OCI-LY1 (cell line): ENCODE data around the gene LBX1.

Experiments used
- H2AFZ ChIP-seq: fragments of 200-600 bp; sonication (generic), shearing (Covaris generic); 2 replicates; pipeline ENCODE4 v1.6.0; 2014; ENCODE audit warnings: antibody characterized with exemption, mild to moderate bottlenecking, low read length
- H3F3A ChIP-seq: fragments of 200-600 bp; sonication (generic), shearing (Covaris generic); 2 replicates; pipeline ENCODE4 v1.6.0; 2014; ENCODE audit warnings: mild to moderate bottlenecking, antibody characterized with exemption, low read length, moderate library complexity; ENCODE audit not compliant: insufficient read depth
- H3K27ac ChIP-seq: fragments of 200-600 bp; sonication (generic); 2 replicates; pipeline ENCODE4 v1.5.1; 2014; ENCODE audit warnings: low read length, mixed run types, mild to moderate bottlenecking, low read depth; ENCODE audit not compliant: poor library complexity, severe bottlenecking
- H3K27me3 ChIP-seq: fragments of 200-600 bp; sonication (generic); 2 replicates; pipeline ENCODE4 v1.6.0; 2014; ENCODE audit warnings: antibody characterized with exemption, mild to moderate bottlenecking, low read length, moderate library complexity; ENCODE audit not compliant: insufficient read depth
- H3K36me3 ChIP-seq: fragments of 200-600 bp; sonication (generic); 2 replicates; pipeline ENCODE4 v1.6.1; 2014; ENCODE audit warnings: mild to moderate bottlenecking, antibody characterized with exemption, low read length, moderate library complexity, mixed read lengths; ENCODE audit not compliant: insufficient read depth
- H3K4me1 ChIP-seq: fragments of 200-600 bp; sonication (generic); 2 replicates; pipeline ENCODE4 v1.5.1; 2014; ENCODE audit warnings: mild to moderate bottlenecking, low read length, moderate library complexity; ENCODE audit not compliant: insufficient read depth, severe bottlenecking
- H3K4me2 ChIP-seq: fragments of 200-600 bp; sonication (generic), shearing (Covaris generic); 2 replicates; pipeline ENCODE4 v1.6.1; 2014; ENCODE audit warnings: low read length
- H3K4me3 ChIP-seq: fragments of 200-600 bp; sonication (generic); 2 replicates; pipeline ENCODE4 v1.5.1; 2014; ENCODE audit warnings: low read length, low read depth, mild to moderate bottlenecking, mixed read lengths; ENCODE audit not compliant: poor library complexity, severe bottlenecking
- H3K79me2 ChIP-seq: fragments of 200-600 bp; shearing (Covaris generic); 2 replicates; pipeline ENCODE4 v1.6.1; 2016; ENCODE audit warnings: mixed run types, low read length, mixed read lengths; ENCODE audit not compliant: insufficient read depth
- H3K9ac ChIP-seq: fragments of 200-600 bp; sonication (generic), shearing (Covaris generic); 2 replicates; pipeline ENCODE4 v1.6.1; 2014; ENCODE audit warnings: mild to moderate bottlenecking, low read length, mixed read lengths
- H3K9me2 ChIP-seq: fragments of 200-600 bp; sonication (generic), shearing (Covaris generic); 2 replicates; pipeline ENCODE4 v1.6.1; 2014; ENCODE audit warnings: low read depth, mild to moderate bottlenecking, low read length, mixed read lengths
- H3K9me3 ChIP-seq: fragments of 200-600 bp; shearing (Covaris generic); 2 replicates; pipeline ENCODE4 v1.6.1; 2014; ENCODE audit warnings: low read length, mixed read lengths
- H4K20me1 ChIP-seq: fragments of 200-600 bp; sonication (generic), shearing (Covaris generic); 2 replicates; pipeline ENCODE4 v1.6.0; 2016; ENCODE audit warnings: mild to moderate bottlenecking, low read length; ENCODE audit not compliant: insufficient read depth
- EZH2 ChIP-seq: fragments of 200-600 bp; sonication (generic), shearing (Covaris generic); IDR thresholded peaks from 2 replicates; pipeline ENCODE4 v1.8.0; 2017; ENCODE audit warnings: borderline replicate concordance, mixed run types, mild to moderate bottlenecking, antibody characterized with exemption, low read length, moderate library complexity, mixed read lengths
- TF ChIP-seq, protein P1 (sequence below): fragments of 200-600 bp; sonication (generic), shearing (Covaris generic); IDR thresholded peaks from 2 replicates; pipeline ENCODE4 v1.5.1; 2017; ENCODE audit warnings: mild to moderate bottlenecking, antibody characterized with exemption, low read length, moderate library complexity, mixed read lengths

Gene LBX1

DNA sequence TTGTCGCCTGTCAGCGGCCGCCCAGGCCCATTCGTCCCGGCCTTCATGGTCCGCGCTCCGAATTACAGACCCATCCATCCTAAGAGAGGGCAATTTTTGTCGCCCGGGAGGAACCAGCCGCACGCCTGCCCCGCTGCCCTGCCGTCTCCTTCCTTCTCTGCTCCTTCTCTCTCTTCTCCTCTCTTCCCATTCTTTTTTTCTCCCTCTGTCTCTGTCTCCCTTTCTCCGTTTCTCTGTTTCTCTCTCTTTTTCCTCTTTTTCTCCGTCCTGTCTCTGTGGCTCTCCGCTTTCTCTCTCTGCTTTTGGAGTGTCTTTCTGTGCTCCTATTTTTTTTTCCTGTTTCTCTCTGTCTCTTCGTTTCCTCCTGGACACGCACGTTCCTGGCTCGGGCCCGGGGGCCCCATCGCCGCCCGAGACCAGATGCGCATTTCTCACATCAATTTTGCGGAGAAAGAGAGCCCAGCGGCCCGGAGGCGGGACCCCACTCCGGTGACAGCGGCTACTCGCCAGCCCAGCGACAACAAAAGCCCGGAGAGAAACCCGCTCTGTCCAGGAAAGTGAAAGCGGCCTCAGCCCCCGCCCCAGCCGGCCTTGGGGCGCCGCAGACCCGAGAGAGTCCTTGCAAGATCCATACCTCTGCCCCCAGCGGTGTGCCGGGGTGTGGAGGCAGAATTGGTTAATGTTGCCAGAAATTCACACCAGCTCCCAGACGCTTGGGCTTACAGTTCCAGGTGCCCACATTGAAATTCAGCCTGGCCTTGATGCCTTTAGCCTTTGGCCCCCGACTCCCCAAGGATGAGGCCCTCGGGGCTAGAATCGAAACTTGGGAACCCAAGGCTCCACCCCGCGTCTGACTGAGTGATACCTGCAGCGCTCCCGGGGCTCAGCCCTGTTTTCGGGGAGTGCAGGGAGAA, 4.1 kb downstream of the LBX1 start:
- Histone ChIP-seq H3K4me2 (no peak overlapping the region), H3K27me3 (no peaks in the 10 kb centered on the region), H3K4me1 (no peaks in the 10 kb centered on the region)

DNA sequence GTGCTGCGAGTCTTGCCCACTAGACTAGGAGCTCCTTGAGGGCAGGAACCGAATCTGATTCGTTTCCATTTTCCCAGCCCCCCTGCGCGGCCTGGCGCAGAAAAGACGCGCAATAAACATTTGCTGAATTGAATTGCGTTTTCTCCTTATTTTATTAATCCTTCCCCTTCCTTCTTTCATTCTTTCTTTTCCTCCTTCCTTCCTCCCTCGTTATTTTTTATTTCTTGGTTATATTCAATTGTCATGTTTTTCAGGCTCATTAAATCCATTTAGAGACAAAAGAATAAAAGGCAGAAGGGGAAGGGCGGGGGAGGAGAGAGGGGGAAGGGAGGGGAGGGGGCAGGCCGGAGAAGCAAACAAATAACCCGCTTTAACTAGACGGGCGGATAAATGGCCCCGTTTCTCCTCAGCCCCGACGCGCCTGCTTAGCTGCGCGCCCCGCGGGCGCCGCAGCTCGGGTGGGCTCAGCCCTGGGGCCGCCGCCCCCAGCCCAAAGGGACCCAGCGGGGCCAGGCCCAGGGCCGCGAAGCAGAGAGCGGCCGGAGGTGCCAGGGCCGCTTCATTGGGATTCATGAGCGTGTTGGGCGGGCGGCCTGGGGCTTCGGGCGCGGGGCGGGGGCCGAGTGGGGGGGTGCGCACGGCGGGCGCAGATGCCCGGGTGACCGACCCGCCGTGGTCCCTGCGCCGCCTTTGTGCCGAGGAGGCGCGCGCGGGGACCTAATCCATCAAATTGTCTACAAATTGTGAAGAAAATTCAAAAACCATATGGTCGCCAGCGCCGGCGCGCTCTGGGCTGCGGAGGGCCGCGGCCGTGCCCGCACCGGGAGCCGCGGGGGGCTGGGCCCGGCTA, 5.0 kb downstream of the LBX1 start:
- H3K4me3 ChIP-seq: no peak overlapping the region
- H3K4me2 ChIP-seq: no peak overlapping the region
- TF ChIP-seq, protein P1, sequence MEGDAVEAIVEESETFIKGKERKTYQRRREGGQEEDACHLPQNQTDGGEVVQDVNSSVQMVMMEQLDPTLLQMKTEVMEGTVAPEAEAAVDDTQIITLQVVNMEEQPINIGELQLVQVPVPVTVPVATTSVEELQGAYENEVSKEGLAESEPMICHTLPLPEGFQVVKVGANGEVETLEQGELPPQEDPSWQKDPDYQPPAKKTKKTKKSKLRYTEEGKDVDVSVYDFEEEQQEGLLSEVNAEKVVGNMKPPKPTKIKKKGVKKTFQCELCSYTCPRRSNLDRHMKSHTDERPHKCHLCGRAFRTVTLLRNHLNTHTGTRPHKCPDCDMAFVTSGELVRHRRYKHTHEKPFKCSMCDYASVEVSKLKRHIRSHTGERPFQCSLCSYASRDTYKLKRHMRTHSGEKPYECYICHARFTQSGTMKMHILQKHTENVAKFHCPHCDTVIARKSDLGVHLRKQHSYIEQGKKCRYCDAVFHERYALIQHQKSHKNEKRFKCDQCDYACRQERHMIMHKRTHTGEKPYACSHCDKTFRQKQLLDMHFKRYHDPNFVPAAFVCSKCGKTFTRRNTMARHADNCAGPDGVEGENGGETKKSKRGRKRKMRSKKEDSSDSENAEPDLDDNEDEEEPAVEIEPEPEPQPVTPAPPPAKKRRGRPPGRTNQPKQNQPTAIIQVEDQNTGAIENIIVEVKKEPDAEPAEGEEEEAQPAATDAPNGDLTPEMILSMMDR: no peak
- no peak for TF ChIP-seq EZH2

More for the DNA sequence above, 4.1 kb downstream of the LBX1 start:
- H3K27ac ChIP-seq: no peak overlapping the region
- no peaks in the 10 kb centered on the region for H3K9me2 ChIP-seq
- no peaks in the 10 kb centered on the region for H3K79me2 ChIP-seq
- TF ChIP-seq, protein P1: no peak
- TF ChIP-seq EZH2: no peak
- H4K20me1 ChIP-seq: no peaks in the 10 kb centered on the region
- H3F3A ChIP-seq: no peaks in the 10 kb centered on the region
- H3K9ac ChIP-seq: no peak overlapping the region
- H3K4me3 ChIP-seq: no peak overlapping the region
- no peaks in the 10 kb centered on the region for H3K9me3 ChIP-seq
- no peak overlapping the region for H2AFZ ChIP-seq
- no peaks in the 10 kb centered on the region for H3K36me3 ChIP-seq

DNA sequence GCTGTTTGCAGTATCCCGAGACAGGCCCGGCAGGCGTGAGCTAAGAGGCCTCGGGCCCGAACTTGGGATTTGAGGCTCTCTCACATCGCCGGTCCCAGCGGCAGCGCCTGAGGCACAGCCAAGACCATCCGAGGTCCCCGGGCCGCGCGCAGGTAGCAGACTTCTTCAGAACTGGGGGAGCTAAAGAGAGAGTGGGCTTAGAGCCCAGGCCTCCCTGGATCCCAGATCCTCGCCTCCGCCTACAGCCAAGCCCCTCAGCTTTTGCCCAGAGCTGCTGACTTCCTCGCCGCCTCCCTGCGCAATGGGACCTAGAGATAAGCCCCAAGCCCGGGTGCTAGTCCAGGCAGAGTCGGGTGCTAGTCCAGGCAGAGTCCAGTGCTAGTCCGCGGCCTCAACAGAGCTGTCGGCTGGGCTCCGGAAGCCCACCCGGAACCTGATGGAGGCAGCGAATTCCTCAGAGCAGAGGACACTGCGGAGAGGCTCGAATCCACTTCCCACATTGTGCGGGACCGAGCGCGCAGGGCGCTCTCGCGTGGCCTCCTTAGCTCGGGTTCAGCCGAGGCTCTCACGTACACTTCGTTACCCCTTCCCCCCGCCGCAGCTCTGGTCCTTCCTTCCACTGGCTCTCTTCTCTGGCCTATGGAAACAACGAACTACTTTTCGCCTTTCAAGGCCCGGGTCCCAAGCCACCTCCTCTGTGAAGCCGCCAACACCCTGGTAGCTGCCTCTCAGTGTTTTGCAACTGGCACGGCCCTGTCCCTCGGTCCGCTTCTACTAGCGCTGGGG, 5.8 kb downstream of the LBX1 start:
- Histone ChIP-seq H3K9me3 (no peaks in the 10 kb centered on the region), H4K20me1 (no peaks in the 10 kb centered on the region), H3K4me2 (no peak overlapping the region), H3K27ac (no peak overlapping the region), H3K9ac (no peak overlapping the region), H3F3A (no peaks in the 10 kb centered on the region), H3K9me2 (no peaks in the 10 kb centered on the region), H3K4me1 (no peaks in the 10 kb centered on the region), H3K36me3 (no peaks in the 10 kb centered on the region), H3K79me2 (no peaks in the 10 kb centered on the region), H2AFZ (no peak overlapping the region), H3K27me3 (no peaks in the 10 kb centered on the region), H3K4me3 (no peak overlapping the region)
- TF ChIP-seq EZH2: no peak
- TF ChIP-seq, protein P1: no peak

More for the DNA sequence above, 5.0 kb downstream of the LBX1 start:
- Histone ChIP-seq H3K36me3 (no peaks in the 10 kb centered on the region), H3K27me3 (no peaks in the 10 kb centered on the region), H3K4me1 (no peaks in the 10 kb centered on the region), H3K79me2 (no peaks in the 10 kb centered on the region), H4K20me1 (no peaks in the 10 kb centered on the region), H3K9me2 (no peaks in the 10 kb centered on the region), H3F3A (no peaks in the 10 kb centered on the region), H3K9me3 (no peaks in the 10 kb centered on the region), H3K9ac (no peak overlapping the region), H3K27ac (no peak overlapping the region), H2AFZ (no peak overlapping the region)
